SK-N-SH treated with all-trans-retinoic acid at 6 μM for 48 hours (cell line): ENCODE data around the gene GPC2.

Experiments
- ATAC-seq: fragments of 200-7000 bp; cut with Tn5 transposase; 3 replicates; pipeline ENCODE4 v1.9.1; 2020; ENCODE audit warnings: mild to moderate bottlenecking, moderate library complexity
- ARNTL ChIP-seq: fragments of 450-650 bp; formaldehyde crosslinking; IDR thresholded peaks from 2 replicates; pipeline ENCODE4 v1.5.0; 2020; ENCODE audit warnings: low read depth, mild to moderate bottlenecking, moderate library complexity, borderline replicate concordance
- BACH2 ChIP-seq: fragments of 250-450 bp; sonication (Bioruptor Pico); IDR thresholded peaks from 2 replicates; pipeline ENCODE4 v1.9.0; 2021; ENCODE audit warnings: mild to moderate bottlenecking, borderline replicate concordance
- CSDC2 ChIP-seq: fragments of 250-450 bp; sonication (Bioruptor Pico); IDR thresholded peaks from 2 replicates; pipeline ENCODE4 v1.5.0; 2020; ENCODE audit warnings: mild to moderate bottlenecking, moderate library complexity
- ESRRG ChIP-seq: fragments of 250-450 bp; sonication (Bioruptor Pico); IDR thresholded peaks from 2 replicates; pipeline ENCODE4 v1.6.1; 2021; ENCODE audit warnings: mild to moderate bottlenecking
- GLIS3 ChIP-seq: fragments of 250-450 bp; sonication (Bioruptor Pico); IDR thresholded peaks from 2 replicates; pipeline ENCODE4 v1.5.0; 2020; ENCODE audit warnings: mild to moderate bottlenecking, moderate library complexity
- ISL1 ChIP-seq: fragments of 250-450 bp; sonication (Bioruptor Pico); IDR thresholded peaks from 2 replicates; pipeline ENCODE4 v2.1.2; 2022; ENCODE audit warnings: mild to moderate bottlenecking, moderate library complexity
- OSR1 ChIP-seq: fragments of 250-450 bp; sonication (Bioruptor Pico); IDR thresholded peaks from 2 replicates; pipeline ENCODE4 v1.8.0; 2022; ENCODE audit warnings: moderate library complexity, mild to moderate bottlenecking, inconsistent platforms
- PPARA ChIP-seq: fragments of 250-450 bp; sonication (Bioruptor Pico); IDR thresholded peaks from 2 replicates; pipeline ENCODE4 v1.5.0; 2020; ENCODE audit warnings: mild to moderate bottlenecking, borderline replicate concordance
- RARB ChIP-seq: fragments of 250-450 bp; sonication (Bioruptor Pico); IDR thresholded peaks from 2 replicates; pipeline ENCODE4 v1.8.0; 2021; ENCODE audit warnings: mild to moderate bottlenecking, moderate library complexity
- TCF4 ChIP-seq: fragments of 250-450 bp; sonication (Bioruptor Pico); IDR thresholded peaks from 2 replicates; pipeline ENCODE4 v1.8.0; 2021; ENCODE audit warnings: mild to moderate bottlenecking, moderate library complexity, borderline replicate concordance
- TOX ChIP-seq: fragments of 250-450 bp; sonication (Bioruptor Pico); IDR thresholded peaks from 2 replicates; pipeline ENCODE4 v1.8.0; 2021; ENCODE audit warnings: mild to moderate bottlenecking, moderate library complexity, borderline replicate concordance
- ZC3H10 ChIP-seq: fragments of 250-450 bp; sonication (Bioruptor Pico); IDR thresholded peaks from 2 replicates; pipeline ENCODE4 v1.5.1; 2021; ENCODE audit warnings: mild to moderate bottlenecking, moderate library complexity
- ZFP3 ChIP-seq: fragments of 250-450 bp; sonication (Bioruptor Pico); IDR thresholded peaks from 2 replicates; pipeline ENCODE4 v1.5.0; 2020; ENCODE audit warnings: mild to moderate bottlenecking, moderate library complexity
- ZFP30 ChIP-seq: fragments of 450-650 bp; formaldehyde crosslinking; IDR thresholded peaks from 2 replicates; pipeline ENCODE4 v1.5.0; 2022; ENCODE audit warnings: mild to moderate bottlenecking, moderate library complexity
- ZNF565 ChIP-seq: fragments of 450-650 bp; formaldehyde crosslinking; conservative IDR thresholded peaks from 2 replicates; pipeline ENCODE4 v1.5.0; 2020; ENCODE audit warnings: low read depth, mild to moderate bottlenecking, moderate library complexity
- ZNF70 ChIP-seq: fragments of 450-650 bp; formaldehyde crosslinking; IDR thresholded peaks from 2 replicates; pipeline ENCODE4 v1.5.0; 2020; ENCODE audit warnings: mild to moderate bottlenecking, moderate library complexity
- ZNF8 ChIP-seq: fragments of 450-650 bp; formaldehyde crosslinking; IDR thresholded peaks from 2 replicates; pipeline ENCODE4 v1.5.0; 2020; ENCODE audit warnings: mild to moderate bottlenecking, moderate library complexity
- TF ChIP-seq, protein P1 (sequence below): fragments of 250-450 bp; sonication (Bioruptor Pico); IDR thresholded peaks from 2 replicates; pipeline ENCODE4 v1.5.1; 2020; ENCODE audit warnings: low read depth, mild to moderate bottlenecking, moderate library complexity
- TF ChIP-seq, protein P2 (sequence below): fragments of 250-450 bp; sonication (Bioruptor Pico); IDR thresholded peaks from 2 replicates; pipeline ENCODE4 v1.5.0; 2020; ENCODE audit warnings: mild to moderate bottlenecking, moderate library complexity
- TF ChIP-seq, protein P3 (sequence below): fragments of 250-450 bp; sonication (Bioruptor Pico); IDR thresholded peaks from 2 replicates; pipeline ENCODE4 v1.8.0; 2020; ENCODE audit warnings: mild to moderate bottlenecking, moderate library complexity, borderline replicate concordance
- TF ChIP-seq, protein P4 (sequence below): fragments of 250-450 bp; sonication (Bioruptor Pico); IDR thresholded peaks from 2 replicates; pipeline ENCODE4 v1.8.0; 2021; ENCODE audit warnings: low read depth, mild to moderate bottlenecking, moderate library complexity, borderline replicate concordance

Gene GPC2

DNA sequence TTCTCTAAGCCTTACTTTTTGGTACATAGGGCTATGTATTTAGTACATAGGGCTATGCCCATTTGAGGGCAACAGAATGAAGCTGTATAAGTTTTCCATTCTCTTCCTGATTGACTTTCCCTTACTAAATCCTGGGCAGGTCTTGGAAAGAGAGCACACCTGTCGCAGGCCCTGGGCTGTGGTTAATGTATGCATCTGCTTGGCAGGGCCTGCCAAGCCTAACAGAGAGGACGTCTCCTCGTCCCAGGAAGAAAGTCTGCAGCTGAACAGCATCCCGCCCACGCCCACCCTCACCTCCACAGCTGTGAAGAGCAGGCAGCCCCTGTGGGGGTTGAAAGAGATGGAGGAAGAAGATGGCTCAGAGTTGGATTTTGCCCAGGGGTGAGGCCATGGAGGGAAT is 33.6 kb upstream of the GPC2 start:
- TF ChIP-seq ESRRG (CRISPR knock-in tag) (no peak), OSR1 (CRISPR knock-in tag) (no peak), TCF4 (CRISPR knock-in tag) (no peak), ZC3H10 (no peak), ARNTL (no peak), BACH2 (no peak), ZNF70 (CRISPR knock-in tag) (no peak), PPARA (CRISPR knock-in tag) (no peak), CSDC2 (no peak), ZFP3 (no peak), GLIS3 (no peak), ZNF565 (CRISPR knock-in tag) (no peak), RARB (CRISPR knock-in tag) (no peak), ZFP30 (no peak), TOX (CRISPR knock-in tag) (no peak), ISL1 (CRISPR knock-in tag) (no peak)
- TF ChIP-seq, protein P1, sequence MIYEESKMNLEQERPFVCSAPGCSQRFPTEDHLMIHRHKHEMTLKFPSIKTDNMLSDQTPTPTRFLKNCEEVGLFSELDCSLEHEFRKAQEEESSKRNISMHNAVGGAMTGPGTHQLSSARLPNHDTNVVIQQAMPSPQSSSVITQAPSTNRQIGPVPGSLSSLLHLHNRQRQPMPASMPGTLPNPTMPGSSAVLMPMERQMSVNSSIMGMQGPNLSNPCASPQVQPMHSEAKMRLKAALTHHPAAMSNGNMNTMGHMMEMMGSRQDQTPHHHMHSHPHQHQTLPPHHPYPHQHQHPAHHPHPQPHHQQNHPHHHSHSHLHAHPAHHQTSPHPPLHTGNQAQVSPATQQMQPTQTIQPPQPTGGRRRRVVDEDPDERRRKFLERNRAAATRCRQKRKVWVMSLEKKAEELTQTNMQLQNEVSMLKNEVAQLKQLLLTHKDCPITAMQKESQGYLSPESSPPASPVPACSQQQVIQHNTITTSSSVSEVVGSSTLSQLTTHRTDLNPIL (CRISPR knock-in tag): no peak
- TF ChIP-seq, protein P2, sequence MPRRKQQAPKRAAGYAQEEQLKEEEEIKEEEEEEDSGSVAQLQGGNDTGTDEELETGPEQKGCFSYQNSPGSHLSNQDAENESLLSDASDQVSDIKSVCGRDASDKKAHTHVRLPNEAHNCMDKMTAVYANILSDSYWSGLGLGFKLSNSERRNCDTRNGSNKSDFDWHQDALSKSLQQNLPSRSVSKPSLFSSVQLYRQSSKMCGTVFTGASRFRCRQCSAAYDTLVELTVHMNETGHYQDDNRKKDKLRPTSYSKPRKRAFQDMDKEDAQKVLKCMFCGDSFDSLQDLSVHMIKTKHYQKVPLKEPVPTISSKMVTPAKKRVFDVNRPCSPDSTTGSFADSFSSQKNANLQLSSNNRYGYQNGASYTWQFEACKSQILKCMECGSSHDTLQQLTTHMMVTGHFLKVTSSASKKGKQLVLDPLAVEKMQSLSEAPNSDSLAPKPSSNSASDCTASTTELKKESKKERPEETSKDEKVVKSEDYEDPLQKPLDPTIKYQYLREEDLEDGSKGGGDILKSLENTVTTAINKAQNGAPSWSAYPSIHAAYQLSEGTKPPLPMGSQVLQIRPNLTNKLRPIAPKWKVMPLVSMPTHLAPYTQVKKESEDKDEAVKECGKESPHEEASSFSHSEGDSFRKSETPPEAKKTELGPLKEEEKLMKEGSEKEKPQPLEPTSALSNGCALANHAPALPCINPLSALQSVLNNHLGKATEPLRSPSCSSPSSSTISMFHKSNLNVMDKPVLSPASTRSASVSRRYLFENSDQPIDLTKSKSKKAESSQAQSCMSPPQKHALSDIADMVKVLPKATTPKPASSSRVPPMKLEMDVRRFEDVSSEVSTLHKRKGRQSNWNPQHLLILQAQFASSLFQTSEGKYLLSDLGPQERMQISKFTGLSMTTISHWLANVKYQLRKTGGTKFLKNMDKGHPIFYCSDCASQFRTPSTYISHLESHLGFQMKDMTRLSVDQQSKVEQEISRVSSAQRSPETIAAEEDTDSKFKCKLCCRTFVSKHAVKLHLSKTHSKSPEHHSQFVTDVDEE (CRISPR knock-in tag): no peak
- TF ChIP-seq, protein P3, sequence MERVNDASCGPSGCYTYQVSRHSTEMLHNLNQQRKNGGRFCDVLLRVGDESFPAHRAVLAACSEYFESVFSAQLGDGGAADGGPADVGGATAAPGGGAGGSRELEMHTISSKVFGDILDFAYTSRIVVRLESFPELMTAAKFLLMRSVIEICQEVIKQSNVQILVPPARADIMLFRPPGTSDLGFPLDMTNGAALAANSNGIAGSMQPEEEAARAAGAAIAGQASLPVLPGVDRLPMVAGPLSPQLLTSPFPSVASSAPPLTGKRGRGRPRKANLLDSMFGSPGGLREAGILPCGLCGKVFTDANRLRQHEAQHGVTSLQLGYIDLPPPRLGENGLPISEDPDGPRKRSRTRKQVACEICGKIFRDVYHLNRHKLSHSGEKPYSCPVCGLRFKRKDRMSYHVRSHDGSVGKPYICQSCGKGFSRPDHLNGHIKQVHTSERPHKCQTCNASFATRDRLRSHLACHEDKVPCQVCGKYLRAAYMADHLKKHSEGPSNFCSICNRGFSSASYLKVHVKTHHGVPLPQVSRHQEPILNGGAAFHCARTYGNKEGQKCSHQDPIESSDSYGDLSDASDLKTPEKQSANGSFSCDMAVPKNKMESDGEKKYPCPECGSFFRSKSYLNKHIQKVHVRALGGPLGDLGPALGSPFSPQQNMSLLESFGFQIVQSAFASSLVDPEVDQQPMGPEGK: no peak
- TF ChIP-seq, protein P4, sequence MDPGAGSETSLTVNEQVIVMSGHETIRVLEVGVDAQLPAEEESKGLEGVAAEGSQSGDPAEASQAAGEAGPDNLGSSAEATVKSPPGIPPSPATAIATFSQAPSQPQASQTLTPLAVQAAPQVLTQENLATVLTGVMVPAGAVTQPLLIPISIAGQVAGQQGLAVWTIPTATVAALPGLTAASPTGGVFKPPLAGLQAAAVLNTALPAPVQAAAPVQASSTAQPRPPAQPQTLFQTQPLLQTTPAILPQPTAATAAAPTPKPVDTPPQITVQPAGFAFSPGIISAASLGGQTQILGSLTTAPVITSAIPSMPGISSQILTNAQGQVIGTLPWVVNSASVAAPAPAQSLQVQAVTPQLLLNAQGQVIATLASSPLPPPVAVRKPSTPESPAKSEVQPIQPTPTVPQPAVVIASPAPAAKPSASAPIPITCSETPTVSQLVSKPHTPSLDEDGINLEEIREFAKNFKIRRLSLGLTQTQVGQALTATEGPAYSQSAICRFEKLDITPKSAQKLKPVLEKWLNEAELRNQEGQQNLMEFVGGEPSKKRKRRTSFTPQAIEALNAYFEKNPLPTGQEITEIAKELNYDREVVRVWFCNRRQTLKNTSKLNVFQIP (CRISPR knock-in tag): no peak
- no peak for ATAC-seq

DNA sequence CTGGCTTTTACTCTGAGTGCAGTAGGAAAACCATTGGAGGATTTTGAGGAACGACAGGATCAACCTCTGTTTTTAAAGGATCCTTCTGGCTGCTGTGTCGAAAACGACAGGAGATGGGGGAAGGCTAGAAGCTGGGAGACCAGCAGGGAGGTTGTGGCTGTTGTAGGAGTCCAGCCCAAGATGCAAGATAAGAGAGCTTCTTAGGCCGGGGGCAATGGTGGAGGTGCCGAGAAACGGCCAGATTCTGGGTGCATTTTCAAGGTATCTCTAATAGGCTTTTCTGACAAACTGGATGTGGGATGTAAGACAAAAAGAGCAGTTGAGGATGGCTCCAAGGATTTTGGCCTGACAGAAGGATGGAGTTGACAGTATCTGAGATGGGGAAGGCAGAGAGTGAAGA is 32.3 kb upstream of the GPC2 start:
- TF ChIP-seq RARB (CRISPR knock-in tag): no peak
- TF ChIP-seq, protein P4 (CRISPR knock-in tag): no peak
- TF ChIP-seq ZNF70 (CRISPR knock-in tag): no peak
- TF ChIP-seq BACH2: no peak
- TF ChIP-seq TCF4 (CRISPR knock-in tag): no peak
- TF ChIP-seq CSDC2: no peak
- no peak for TF ChIP-seq GLIS3
- TF ChIP-seq ARNTL: no peak
- TF ChIP-seq ZFP30: no peak
- no peak for TF ChIP-seq ESRRG (CRISPR knock-in tag)
- no peak for TF ChIP-seq ZC3H10
- TF ChIP-seq TOX (CRISPR knock-in tag): no peak
- TF ChIP-seq ISL1 (CRISPR knock-in tag): no peak
- TF ChIP-seq, protein P3: no peak
- no peak for TF ChIP-seq PPARA (CRISPR knock-in tag)
- no peak for TF ChIP-seq ZNF8
- TF ChIP-seq, protein P2 (CRISPR knock-in tag): no peak
- TF ChIP-seq, all 23 proteins: peak for 0
- ATAC-seq: no peak
